Heart right ventricle (tissue), 16 donors: ENCODE results near the gene ARAP1. TPM values are rescaled to one million over a fixed set of nuclear protein-coding genes. Genes with fewer than 3 reads are reported as not detected.

Experiments used
- ATAC-seq, 8 donors: fragments of 200-7000 bp; cut with Tn5 transposase; one replicate each; pipeline ENCODE4 v1.9.1; 2020; ENCODE audit warnings: mild to moderate bottlenecking in 8 of 8, moderate library complexity in 8 of 8, moderate number of reproducible peaks in 1 of 8
- DNase-seq, 2 donors: peaks; one replicate each; pipeline ENCODE4 v3.0.0-alpha.2; 2020
- H3K27ac ChIP-seq, 10 donors: fragments of 200-600 bp; sonication (generic) in 2 of 10; one replicate each; pipeline versions ENCODE4 v1.5.0 to v1.8.0; 2020 to 2022; ENCODE audit warnings: mild to moderate bottlenecking in 3 of 10
- H3K27me3 ChIP-seq, 7 donors: fragments of 200-600 bp; one replicate each; pipeline ENCODE4 v1.8.0; 2021 to 2022; ENCODE audit warnings: mild to moderate bottlenecking in 2 of 7
- H3K36me3 ChIP-seq, 9 donors: fragments of 200-600 bp; sonication (generic) in 1 of 9; one replicate each; pipeline versions ENCODE4 v1.5.0 to v1.8.0; 2020 to 2022; ENCODE audit warnings: mild to moderate bottlenecking in 2 of 9
- H3K4me1 ChIP-seq, 9 donors: fragments of 200-600 bp; sonication (generic) in 1 of 9; one replicate each; pipeline versions ENCODE4 v1.5.0 to v1.8.0; 2020 to 2022; ENCODE audit warnings: mild to moderate bottlenecking in 4 of 9
- H3K4me3 ChIP-seq, 10 donors: fragments of 200-600 bp; sonication (generic) in 2 of 10; one replicate each; pipeline versions ENCODE4 v1.5.0 to v1.8.0; 2020 to 2022; ENCODE audit warnings: mild to moderate bottlenecking in 7 of 10, moderate library complexity in 2 of 10
- H3K9me3 ChIP-seq, 11 donors: fragments of 200-600 bp in 10 of 11; sonication (generic) in 2 of 11; one replicate each; pipeline versions ENCODE4 v1.5.0 to v1.8.0; 2013 to 2022; ENCODE audit warnings: mild to moderate bottlenecking in 2 of 11, control low read depth in 1 of 11, moderate library complexity in 1 of 11
- WGBS, 2 donors: extraction: QIAGEN DNeasy Blood & Tissue Kit; methylation state at CpG; one replicate each; pipeline ENCODE4 v1.1.7; 2013; ENCODE audit warnings: inconsistent platforms in 1 of 2; 5-methylcytosine and 5-hydroxymethylcytosine counted together
- intact Hi-C, 10 donors: fragments of 100-400 bp; cut with DNase I; formaldehyde crosslinking; loops; one replicate each; pipeline versions ENCODE4 v1.11.1 to v1.14.2; 2022
- polyA plus RNA-seq, 2 donors: library from polyadenylated mRNA; stranded (reverse); fragments of 200-250 nt; gene quantifications; one replicate each; pipeline ENCODE4 v1.2.3, GENCODE V29; 2013
- total RNA-seq, 10 donors: library from RNA; stranded (reverse); fragmentation: NEBNext Ultra II Directional in 3 of 10; extraction: Animal tissue kit (Norgen Biotek cat#: 25700) in 3 of 10; gene quantifications; one replicate each; pipeline versions ENCODE4 v1.2.1 to v1.2.4, GENCODE V29; 2021 to 2023
- TF ChIP-seq, protein P1 (sequence below), 9 donors: fragments of 200-600 bp; sonication (generic) in 2 of 9; IDR thresholded peaks; one replicate each; pipeline versions ENCODE4 v1.5.0 to v1.8.0; 2021 to 2022; ENCODE audit warnings: antibody characterized with exemption in 9 of 9, mild to moderate bottlenecking in 5 of 9, moderate library complexity in 1 of 9
- donor health status: Arrhythmogenic right ventricular cardiomyopathy.
- donor health status: ischemic (EF 13 %, LVEDD 7.1; RV severe dilation, severe dysfunction).
- donor health status: healthy with polysubstance abuse.
- donor health status: DM: no; HTN: yes; CAD: no.
- donor health status: DM: no; HTN: no; CAD: no.
- donor health status: ischemic (EF 25% LVEDD 6.9; RV normal size, moderate dysfunction).
- donor health status: ischemic (EF 25% LVEDD 5.7; RV mildly dilated, moderate dysfunction).
- donor health status: healthy.
- donor health status: DM: yes; HTN: yes; CAD: no.
- donor health status: Ischemic cardiomyopathy.
- donor health status: ischemic (EF 35%, LVEDD 5.7; RV mildly dilated, moderate dysfunction).
- donor health status: nonischemic (EF 11% LVEDD 7.7; RV severe dilation, severe dysfunction).
- donor health status: DM: yes; HTN: yes; CAD: no.
- donor health status: PGD.
- donor health status: ischemic (EF 29% LVEDD 5.4; RV normal size, mild dysfunction).
- donor health status: nonischemic (EF 23%, LVEDD 6.1; RV moderate dilation, normal function).

ARAP1 gene
- total and polyA plus RNA-seq, 12 donors = 30.4 to 68.3 (median 40.8) TPM

GRCh38 chr11:72703267-72704008 is 48.8 kb downstream of the ARAP1 start:
- Histone ChIP-seq H3K27ac (peak overlapping the region in 9 of 10 donors; percentile 31 to 79 (median 59)), H3K4me3 (peak overlapping the region in 7 of 10 donors; percentile 31 to 54 (median 45)), H3K9me3 (no peaks in the 10 kb centered on the region), H3K36me3 (peaks cover 0 to 100% (median 54%) of the 10 kb centered on the region in 9 donors), H3K27me3 (no peaks in the 10 kb centered on the region), H3K4me1 (peaks cover 3 to 50% (median 16%) of the 10 kb centered on the region in 9 donors)
- TF ChIP-seq, protein P1, sequence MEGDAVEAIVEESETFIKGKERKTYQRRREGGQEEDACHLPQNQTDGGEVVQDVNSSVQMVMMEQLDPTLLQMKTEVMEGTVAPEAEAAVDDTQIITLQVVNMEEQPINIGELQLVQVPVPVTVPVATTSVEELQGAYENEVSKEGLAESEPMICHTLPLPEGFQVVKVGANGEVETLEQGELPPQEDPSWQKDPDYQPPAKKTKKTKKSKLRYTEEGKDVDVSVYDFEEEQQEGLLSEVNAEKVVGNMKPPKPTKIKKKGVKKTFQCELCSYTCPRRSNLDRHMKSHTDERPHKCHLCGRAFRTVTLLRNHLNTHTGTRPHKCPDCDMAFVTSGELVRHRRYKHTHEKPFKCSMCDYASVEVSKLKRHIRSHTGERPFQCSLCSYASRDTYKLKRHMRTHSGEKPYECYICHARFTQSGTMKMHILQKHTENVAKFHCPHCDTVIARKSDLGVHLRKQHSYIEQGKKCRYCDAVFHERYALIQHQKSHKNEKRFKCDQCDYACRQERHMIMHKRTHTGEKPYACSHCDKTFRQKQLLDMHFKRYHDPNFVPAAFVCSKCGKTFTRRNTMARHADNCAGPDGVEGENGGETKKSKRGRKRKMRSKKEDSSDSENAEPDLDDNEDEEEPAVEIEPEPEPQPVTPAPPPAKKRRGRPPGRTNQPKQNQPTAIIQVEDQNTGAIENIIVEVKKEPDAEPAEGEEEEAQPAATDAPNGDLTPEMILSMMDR (IDR thresholded peaks at IDR 0.05) = no peak
- DNase-seq (peak; percentile 69 to 71), ATAC-seq (peak; percentile 56 to 85 (median 71))
- intact Hi-C loops = no loop called here
- 31 to 49% methylated on average over 11 of the region's 11 CpGs for WGBS, 2 donors

DNA sequence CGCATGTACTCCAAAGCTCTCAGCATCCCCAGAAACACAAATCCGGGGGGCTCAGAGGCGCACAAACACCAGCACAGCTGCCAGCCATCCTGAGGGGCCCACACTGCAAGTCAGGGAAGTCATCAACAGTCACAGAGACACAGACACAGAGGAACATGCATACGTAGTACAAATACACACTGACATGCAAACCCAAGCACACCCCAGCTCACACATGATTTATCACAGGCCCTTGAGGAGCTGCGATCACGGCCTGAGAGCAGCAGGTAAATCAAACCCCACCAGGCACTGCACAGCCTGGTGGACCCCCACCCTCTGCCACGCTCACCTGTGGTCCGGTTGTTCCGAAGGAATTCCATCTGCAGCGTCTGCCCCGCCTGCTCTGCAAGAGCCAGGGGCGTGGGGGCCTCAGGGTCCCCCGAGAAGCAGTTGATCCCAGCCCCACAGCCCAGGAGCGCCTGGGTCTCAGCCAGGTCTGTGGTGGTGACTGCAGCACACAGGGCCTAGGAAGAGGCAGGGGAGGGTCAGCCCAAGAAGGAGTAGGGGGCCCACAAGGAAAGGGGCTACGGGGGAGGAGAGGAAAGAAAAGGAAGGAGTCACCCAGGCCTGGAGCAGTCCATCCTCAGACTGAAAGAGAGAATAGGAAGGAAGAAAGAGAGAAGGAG is 49.5 kb downstream of the ARAP1 start:
- Histone ChIP-seq H3K36me3 (peaks cover 3 to 100% (median 55%) of the 10 kb centered on the region in 9 donors), H3K4me3 (peak overlapping the region in 9 of 10 donors; percentile 1 to 54 (median 36)), H3K27me3 (no peaks in the 10 kb centered on the region), H3K27ac (peak overlapping the region in 9 of 10 donors; percentile 11 to 79 (median 56)), H3K4me1 (peaks cover 3 to 50% (median 16%) of the 10 kb centered on the region in 9 donors), H3K9me3 (no peaks in the 10 kb centered on the region)
- no peak for DNase-seq
- TF ChIP-seq, protein P1 (IDR thresholded peaks at IDR 0.05) = no peak
- ATAC-seq = peak in 1 of 8 donors; percentile 0
- 74 to 84% methylated on average over 15 of the region's 15 CpGs for WGBS, 2 donors
- intact Hi-C loops = no loop called here

GRCh38 chr11:72702096-72702495 is 50.1 kb downstream of the ARAP1 start:
- peak overlapping the region in 6 of 10 donors; percentile 38 to 79 (median 65) for H3K27ac ChIP-seq
- H3K9me3 ChIP-seq = no peaks in the 10 kb centered on the region
- no peak for DNase-seq
- peaks cover 2 to 100% (median 55%) of the 10 kb centered on the region in 9 donors for H3K36me3 ChIP-seq
- no peaks in the 10 kb centered on the region for H3K27me3 ChIP-seq
- TF ChIP-seq, protein P1 (IDR thresholded peaks at IDR 0.05) = no peak
- peaks cover 3 to 50% (median 16%) of the 10 kb centered on the region in 9 donors for H3K4me1 ChIP-seq
- peak overlapping the region in 9 of 10 donors; percentile 1 to 54 (median 36) for H3K4me3 ChIP-seq
- intact Hi-C loops = no loop called here
- ATAC-seq = no peak
- 74 to 76% methylated on average over 7 of the region's 7 CpGs for WGBS, 2 donors

DNA sequence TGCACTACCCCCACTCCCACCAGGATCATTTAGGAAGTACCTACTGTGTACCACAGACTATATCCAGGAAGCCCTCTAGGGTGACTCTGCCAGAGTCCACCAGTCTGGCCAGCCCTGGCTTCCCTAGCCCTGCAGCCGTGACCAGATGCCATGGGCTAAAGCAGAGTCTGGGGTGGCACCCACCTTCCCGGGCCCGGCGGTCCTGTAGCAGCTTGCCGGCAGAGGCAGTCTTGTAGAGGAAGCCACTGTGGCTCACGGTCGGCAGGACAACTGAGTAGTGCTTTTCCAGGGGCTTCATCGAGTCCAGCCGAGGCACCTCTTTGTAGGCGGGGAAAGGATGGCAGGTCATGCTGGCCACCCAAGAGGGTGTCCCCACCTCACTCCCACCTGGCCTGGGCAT is 50.7 kb downstream of the ARAP1 start:
- DNase-seq (no peak), ATAC-seq (no peak)
- Histone ChIP-seq H3K9me3 (no peaks in the 10 kb centered on the region), H3K27ac (peak overlapping the region in 2 of 10 donors; percentile 71 to 79), H3K27me3 (no peaks in the 10 kb centered on the region), H3K36me3 (peaks cover 0 to 100% (median 55%) of the 10 kb centered on the region in 9 donors), H3K4me1 (peaks cover 3 to 50% (median 16%) of the 10 kb centered on the region in 9 donors), H3K4me3 (peak overlapping the region in 6 of 10 donors; percentile 31 to 54 (median 47))
- TF ChIP-seq, protein P1 (IDR thresholded peaks at IDR 0.05) = no peak
- WGBS, 2 donors = 89 to 96% methylated on average over 10 of the region's 10 CpGs
- intact Hi-C loops = no loop called here
